D721Med (cell line): ENCODE measurements around the gene GRIK4.

Source experiments
- DNase-seq: peaks from one replicate; pipeline ENCODE4 v3.0.0; 2011; ENCODE audit warnings: low spot score; ENCODE audit not compliant: insufficient read length
- FAIRE-seq: peaks from 2 replicates; lab custom pipeline; 2011; peaks lifted over from hg19 to GRCh38; lab: Jason Lieb, UNC
- TF ChIP-seq, protein P1 (sequence below): IDR thresholded peaks from 2 replicates; pipeline ENCODE4 v1.5.1; 2012; ENCODE audit warnings: mild to moderate bottlenecking, control low read depth; ENCODE audit not compliant: insufficient read depth; ENCODE audit errors: missing control alignments

GRIK4 gene

DNA sequence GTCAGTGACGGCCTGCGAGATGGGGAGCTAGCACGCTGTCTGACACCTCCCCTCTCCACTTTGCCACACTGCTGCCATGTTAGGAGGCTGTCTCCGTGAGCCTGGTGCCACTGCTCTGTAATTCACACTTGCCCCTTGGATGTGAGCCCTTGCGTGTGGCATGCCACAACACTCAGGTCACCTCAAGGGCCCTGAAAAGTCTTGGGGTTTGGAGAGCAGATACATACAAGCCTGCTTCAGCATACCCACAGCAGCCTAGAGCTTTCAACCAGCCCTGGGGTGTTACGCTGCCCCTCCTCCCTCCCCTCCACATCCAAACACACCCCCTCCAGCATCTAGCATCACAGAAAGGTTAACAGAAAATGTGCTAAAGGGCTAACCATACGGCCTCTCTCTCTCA lies 442.8 kb downstream of the GRIK4 start:
- no peak for DNase-seq
- FAIRE-seq = no peak
- TF ChIP-seq, protein P1, sequence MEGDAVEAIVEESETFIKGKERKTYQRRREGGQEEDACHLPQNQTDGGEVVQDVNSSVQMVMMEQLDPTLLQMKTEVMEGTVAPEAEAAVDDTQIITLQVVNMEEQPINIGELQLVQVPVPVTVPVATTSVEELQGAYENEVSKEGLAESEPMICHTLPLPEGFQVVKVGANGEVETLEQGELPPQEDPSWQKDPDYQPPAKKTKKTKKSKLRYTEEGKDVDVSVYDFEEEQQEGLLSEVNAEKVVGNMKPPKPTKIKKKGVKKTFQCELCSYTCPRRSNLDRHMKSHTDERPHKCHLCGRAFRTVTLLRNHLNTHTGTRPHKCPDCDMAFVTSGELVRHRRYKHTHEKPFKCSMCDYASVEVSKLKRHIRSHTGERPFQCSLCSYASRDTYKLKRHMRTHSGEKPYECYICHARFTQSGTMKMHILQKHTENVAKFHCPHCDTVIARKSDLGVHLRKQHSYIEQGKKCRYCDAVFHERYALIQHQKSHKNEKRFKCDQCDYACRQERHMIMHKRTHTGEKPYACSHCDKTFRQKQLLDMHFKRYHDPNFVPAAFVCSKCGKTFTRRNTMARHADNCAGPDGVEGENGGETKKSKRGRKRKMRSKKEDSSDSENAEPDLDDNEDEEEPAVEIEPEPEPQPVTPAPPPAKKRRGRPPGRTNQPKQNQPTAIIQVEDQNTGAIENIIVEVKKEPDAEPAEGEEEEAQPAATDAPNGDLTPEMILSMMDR = no peak

DNA sequence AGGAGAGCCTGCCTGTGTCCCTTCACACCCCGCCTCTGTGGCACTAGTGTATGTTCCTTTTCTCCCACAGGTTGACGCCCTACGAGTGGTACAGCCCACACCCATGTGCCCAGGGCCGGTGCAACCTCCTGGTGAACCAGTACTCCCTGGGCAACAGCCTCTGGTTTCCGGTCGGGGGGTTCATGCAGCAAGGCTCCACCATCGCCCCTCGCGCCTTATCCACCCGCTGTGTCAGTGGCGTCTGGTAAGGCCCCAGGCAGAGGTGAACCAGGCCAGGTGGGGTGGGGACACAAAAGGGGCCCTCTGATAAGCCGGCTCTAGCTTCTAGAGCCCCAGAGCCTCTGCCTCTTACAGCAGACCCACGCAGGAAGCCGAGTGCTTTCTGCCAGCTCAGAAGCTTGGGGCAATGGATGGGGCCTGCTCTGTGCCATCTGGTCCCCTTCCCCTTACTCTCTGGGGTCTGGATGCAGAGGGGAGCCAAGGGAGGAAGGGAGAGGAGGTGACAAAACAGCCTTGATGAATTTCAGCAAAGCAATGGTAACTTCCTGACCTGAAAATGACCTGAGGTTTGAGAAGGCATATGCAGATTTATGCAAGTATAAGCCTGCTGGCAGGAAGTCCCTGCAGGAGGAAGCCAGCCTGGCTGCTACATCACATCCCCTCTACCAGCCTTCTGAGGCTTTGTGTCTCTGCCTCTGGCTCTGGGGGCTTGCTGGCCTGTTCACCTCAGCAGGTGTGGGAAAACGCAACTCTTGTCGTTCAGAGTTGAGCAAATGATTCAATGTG lies 445.4 kb downstream of the GRIK4 start:
- TF ChIP-seq, protein P1 = no peak
- no peak for DNase-seq
- FAIRE-seq = no peak

DNA sequence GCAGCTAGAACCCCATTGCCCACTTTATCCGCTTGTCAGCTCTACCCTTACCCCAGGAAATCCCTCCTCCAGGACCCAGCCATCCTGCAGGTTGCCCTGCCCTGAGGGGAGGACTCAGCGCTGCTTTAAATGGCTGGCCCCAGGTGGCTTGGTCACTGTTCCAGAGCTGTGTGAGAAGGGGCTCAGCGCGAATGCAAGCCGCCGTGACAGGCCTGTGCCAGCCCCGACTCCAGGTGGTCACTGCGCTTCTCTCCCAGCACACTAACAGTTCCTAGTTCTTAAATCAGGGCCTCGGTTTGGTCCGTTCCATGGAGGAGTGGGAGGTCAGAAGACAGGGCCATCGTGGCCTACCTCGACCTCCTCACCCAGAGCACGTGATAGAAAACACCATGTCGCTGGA lies 446.6 kb downstream of the GRIK4 start:
- DNase-seq (no peak), FAIRE-seq (no peak)
- TF ChIP-seq, protein P1 = no peak

DNA sequence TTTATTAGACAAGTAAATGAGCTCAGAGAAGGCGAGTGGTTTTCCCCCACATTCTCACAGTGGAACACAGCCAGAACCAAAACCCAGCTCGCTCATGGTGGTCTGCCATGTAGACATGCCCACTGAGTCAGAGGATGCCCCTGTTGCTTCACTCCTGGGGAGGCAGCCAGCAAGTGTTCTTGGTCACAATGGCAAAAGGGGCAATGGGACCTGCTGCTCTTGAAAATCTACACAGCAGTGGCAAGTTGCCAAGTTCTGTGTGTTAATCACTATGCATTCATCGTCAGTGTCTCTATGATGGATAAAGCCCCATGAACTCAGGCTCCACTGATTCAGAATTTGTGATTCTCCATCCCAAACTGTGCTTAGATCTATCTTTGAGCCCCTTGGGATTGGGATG lies 447.6 kb downstream of the GRIK4 start:
- TF ChIP-seq, protein P1 = no peak
- DNase-seq (no peak), FAIRE-seq (no peak)

DNA sequence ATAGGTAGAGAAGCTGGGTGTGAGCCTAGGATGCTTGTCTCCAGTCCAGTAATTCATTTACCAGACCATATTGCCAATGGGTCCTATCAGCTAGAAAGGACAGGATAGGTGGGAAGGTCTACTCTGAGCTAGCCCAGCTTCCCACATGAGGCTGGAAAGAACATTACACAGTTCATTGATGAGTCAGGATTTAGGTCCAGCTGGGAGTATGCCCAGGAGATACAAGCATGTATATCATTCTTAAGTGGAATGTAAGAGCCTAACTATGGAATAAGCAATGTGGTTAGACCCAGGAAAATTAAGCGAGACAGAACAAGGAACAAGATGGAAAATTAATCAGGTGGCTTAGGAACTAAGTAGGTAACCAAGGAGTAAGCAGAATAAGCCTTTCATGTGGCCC lies 453.3 kb downstream of the GRIK4 start:
- FAIRE-seq (no peak), DNase-seq (no peak)
- TF ChIP-seq, protein P1 = no peak

DNA sequence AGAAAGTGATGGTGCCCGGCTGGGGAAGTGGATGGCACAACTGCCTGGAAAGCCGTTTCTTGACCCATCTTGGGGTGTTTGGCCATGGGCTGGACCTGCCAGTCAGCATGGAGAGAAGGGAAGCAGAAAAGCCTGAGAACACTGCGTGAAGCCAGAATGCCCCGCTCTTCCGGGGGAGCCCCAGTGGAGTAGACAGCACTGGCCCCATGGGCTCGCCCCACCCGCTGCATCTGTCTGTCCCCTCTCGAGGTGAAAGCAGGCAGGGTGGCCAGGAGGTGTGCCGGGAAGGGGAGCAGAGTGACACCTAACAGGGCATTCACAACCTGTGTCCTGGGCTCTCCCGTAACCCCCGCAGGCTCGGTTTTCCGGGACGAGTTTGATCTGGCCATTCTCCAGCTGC lies 455.3 kb downstream of the GRIK4 start:
- FAIRE-seq (no peak), DNase-seq (no peak)
- TF ChIP-seq, protein P1 = no peak

DNA sequence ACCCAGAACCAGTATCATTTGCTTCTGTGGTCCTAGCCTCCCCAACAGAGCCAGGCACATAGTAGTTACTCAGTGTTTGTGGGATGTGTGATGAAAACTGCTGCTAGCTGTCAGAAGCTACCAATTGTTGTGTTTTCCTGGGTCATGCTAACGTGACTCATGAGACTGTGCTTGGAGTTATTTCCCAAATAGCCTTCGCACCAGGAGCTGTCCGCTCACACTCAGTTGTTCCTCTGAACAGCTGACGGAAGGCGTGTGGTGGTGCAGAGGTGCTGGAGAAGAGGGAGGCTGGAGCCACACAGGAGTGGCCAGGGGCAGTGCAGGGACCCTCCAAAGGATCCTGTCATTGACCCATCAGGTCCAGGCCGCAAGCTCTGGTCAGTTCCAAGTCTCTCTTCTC lies 458.4 kb downstream of the GRIK4 start:
- TF ChIP-seq, protein P1 = no peak
- FAIRE-seq (no peak), DNase-seq (no peak)
